Mammary epithelial cell (primary cell): ENCODE data around the gene PROSER1.

Source experiments
- CTCF ChIP-seq, 2 donors: IDR thresholded peaks in 1 of 2; conservative IDR thresholded peaks in 1 of 2; 2 replicates each; pipeline ENCODE4 v1.5.1; 2011 to 2012; ENCODE audit warnings: inconsistent platforms in 2 of 2, low read length in 2 of 2, mild to moderate bottlenecking in 2 of 2, control low read depth in 1 of 2, low read depth in 1 of 2; ENCODE audit not compliant: insufficient read depth in 1 of 2; ENCODE audit errors: extremely low read depth in 1 of 2
- EZH2 ChIP-seq: IDR thresholded peaks from 2 replicates; pipeline ENCODE4 v1.6.1; 2012; ENCODE audit warnings: low read length, inconsistent platforms, borderline replicate concordance

- TF ChIP-seq CTCF (conservative IDR thresholded peaks at IDR 0.05 in 1 of 2, IDR thresholded peaks at IDR 0.05 in 1 of 2; ENCODE audit: extremely low read depth in 1 of 2, insufficient read depth in 1 of 2, low read depth in 1 of 2, low read length in 2 of 2) (no peak), EZH2 (no peak)
These were observed 20.2 kb upstream of the PROSER1 start for GRCh38 chr13:39058040-39058439.
